MM.1S (cell line): ENCODE measurements around the gene DCLK1.

Experiments used
- CTCF ChIP-seq: fragments of 300-600 bp; sonication (generic); IDR thresholded peaks from 2 replicates; pipeline ENCODE4 v1.5.1; 2016; ENCODE audit warnings: antibody characterized with exemption, low read length, mixed read lengths
- EZH2phosphoT487 ChIP-seq: fragments of 300-600 bp; sonication (generic); IDR thresholded peaks from 2 replicates; pipeline ENCODE4 v1.6.1; 2018; ENCODE audit warnings: antibody characterized with exemption, low read length

- no peak for TF ChIP-seq CTCF
- TF ChIP-seq EZH2phosphoT487, result no peak
These were observed 369.5 kb downstream of the DCLK1 start for GRCh38 chr13:35761440-35762252.
